NCI-H69 (cell line): ENCODE data around the gene SETD6.
"Not testable (repeated sequence)": the region's sequence is repeated elsewhere in the genome, so short reads cannot be mapped to it uniquely, and the experiment has no call there.

Source experiments
- DNase-seq: peaks from one replicate; lab custom pipeline; 2025; lab: John Stamatoyannopoulos, UW

SETD6 gene

GRCh38 chr16:58542291-58542690 is 27.0 kb downstream of the SETD6 start:
- no peak for DNase-seq

- DNase-seq, result no peak
These were observed 28.4 kb downstream of the SETD6 start for GRCh38 chr16:58543685-58544084.

DNA sequence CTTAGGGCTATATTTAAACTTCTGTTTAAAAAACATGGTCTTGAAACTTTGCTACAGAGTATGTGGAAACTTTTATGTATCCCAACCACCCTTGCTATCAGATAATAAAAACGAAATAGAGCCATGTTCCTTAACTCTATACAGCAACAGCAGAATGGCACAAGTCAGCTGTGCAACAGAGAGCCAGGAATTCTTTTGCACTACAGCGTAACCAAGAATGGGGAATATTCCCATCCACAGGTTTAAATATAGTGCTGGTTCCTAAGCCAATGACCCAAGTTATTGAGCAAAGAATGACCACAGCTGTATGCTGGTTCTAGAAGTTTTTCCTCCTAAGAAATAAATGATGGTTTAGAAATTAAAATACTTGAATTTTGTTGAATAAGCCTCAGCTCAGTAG is 33.1 kb downstream of the SETD6 start:
- DNase-seq, result no peak

DNA sequence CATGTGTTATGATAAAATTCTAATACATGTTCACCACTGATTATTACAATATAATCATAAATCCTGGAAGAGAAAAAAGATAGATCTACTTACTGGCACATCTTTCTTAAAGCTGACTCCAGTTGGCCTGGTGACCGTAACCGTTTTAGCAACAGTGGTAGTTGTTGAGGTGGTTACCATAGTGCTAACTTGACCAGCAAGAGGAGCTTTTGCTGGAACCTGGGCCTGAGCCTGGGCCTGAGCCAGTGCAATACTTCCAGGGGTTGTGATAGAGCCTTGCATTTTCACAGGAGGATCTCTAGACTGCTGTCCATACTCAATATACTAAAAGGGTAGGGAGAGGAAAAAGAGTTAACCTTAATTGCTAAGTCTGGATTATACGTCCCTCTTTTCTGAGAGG is 36.2 kb downstream of the SETD6 start:
- no peak for DNase-seq

DNA sequence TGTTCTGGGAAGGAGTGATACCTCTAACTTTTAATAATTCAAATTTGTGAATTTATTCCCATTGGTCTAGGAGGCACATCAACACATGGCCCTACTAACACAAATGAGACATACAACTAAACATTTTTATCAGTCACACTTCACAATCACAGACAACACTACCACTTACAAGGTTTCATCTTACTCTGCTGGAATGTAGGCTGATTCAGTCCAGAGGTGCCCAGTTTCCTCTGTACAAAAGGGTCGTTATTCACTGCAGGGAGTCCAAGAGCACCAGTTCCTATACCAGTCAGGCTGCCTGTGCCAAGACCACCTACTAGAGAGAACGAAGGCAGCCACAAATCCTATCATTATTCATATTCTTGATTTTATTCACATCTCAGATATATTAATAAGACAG is 41.4 kb downstream of the SETD6 start:
- peak; percentile 0 for DNase-seq

DNA sequence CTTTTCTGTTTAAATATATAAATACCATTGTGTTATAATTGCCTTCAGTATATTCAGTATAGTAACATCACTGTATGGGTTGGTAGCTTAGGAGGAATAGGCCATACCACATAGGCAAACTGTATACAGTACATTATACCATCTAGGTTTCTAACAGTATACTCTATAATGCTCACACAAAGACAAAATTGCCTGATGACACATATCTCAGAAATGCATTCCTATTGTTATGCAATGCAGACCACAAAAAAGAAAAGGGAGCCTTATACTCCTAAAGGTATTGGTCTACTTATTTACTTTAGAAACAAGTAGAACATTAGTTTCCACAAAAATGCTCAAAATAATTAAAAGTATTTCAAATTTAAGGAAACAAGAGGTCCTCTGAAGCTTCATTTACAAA is 47.9 kb downstream of the SETD6 start:
- no peak for DNase-seq

GRCh38 chr16:58563775-58564174 is 48.5 kb downstream of the SETD6 start:
- DNase-seq, result no peak

DNA sequence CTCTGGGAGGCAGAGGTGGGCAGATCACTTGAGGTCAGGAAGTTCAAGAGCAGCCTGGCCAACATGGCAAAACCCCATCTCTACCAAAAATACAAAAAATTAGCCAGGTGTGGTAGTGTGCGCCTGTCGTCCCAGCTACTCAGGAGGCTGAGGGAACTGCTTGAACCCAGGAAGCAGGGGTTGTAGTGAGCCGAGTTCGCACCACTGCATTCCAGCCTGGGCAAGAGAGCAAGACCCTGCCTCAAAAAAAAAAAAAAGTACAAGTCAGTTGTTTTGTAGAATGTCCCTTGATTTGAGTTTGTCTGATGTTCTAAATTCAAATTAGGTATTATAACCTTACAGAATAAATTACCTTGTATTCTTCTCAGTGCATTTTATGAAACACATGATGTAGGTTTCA is 50.4 kb downstream of the SETD6 start:
- not testable (repeated sequence) for DNase-seq
